A549 (cell line): ENCODE data around the gene IL1RAP. TPM values are rescaled to one million over a fixed set of nuclear protein-coding genes. Genes with fewer than 3 reads are reported as not detected.

Source experiments
- ATAC-seq, 2 experiments: fragments of 200-7000 bp in 1 of 2; fragments of >200 bp in 1 of 2; cut with Nextera tagmentation in 1 of 2; cut with Tn5 transposase in 1 of 2; 3 replicates each; pipeline versions ENCODE4 v1.8.0 to v1.9.1; 2018 to 2020; ENCODE audit warnings: mild to moderate bottlenecking in 1 of 2, moderate library complexity in 1 of 2
- CTCF ChIA-PET: fragments of 300-600 bp; sonication (Branson Sonifier 250); formaldehyde crosslinking; extraction: SDS; loops from one replicate; lab custom pipeline; 2021; ENCODE audit warnings: antibody characterized with exemption, inconsistent platforms; lab: Yijun Ruan, JAX
- POLR2A ChIA-PET: fragments of 350-600 bp; formaldehyde crosslinking; extraction: SDS; loops from one replicate; lab custom pipeline; 2021; ENCODE audit warnings: antibody characterized with exemption, inconsistent platforms; lab: Yijun Ruan, JAX
- DNase-seq, 2 experiments: peaks; one replicate each; pipeline versions ENCODE4 v3.0.0 to v3.0.0-alpha.2; 2011 to 2016; ENCODE audit warnings: low read depth in 1 of 2, low spot score in 1 of 2
- FAIRE-seq: peaks from 2 replicates; lab custom pipeline; 2011; peaks lifted over from hg19 to GRCh38; lab: Jason Lieb, UNC
- H3K27ac ChIP-seq, 2 experiments: fragments of >200 bp; sonication (Bioruptor Twin); formaldehyde crosslinking; 3 replicates each; pipeline ENCODE4 v1.5.1; 2016 to 2017
- H3K4me1 ChIP-seq: fragments of >200 bp; sonication (Bioruptor Twin); formaldehyde crosslinking; 3 replicates; pipeline ENCODE4 v1.6.1; 2016
- H3K4me2 ChIP-seq: fragments of >200 bp; sonication (Bioruptor Twin); formaldehyde crosslinking; 3 replicates; pipeline ENCODE4 v1.6.1; 2016
- H3K4me3 ChIP-seq: fragments of >200 bp; sonication (Bioruptor Twin); formaldehyde crosslinking; 3 replicates; pipeline ENCODE4 v1.5.1; 2016
- H3K9me3 ChIP-seq: fragments of >200 bp; sonication (Bioruptor Twin); formaldehyde crosslinking; 3 replicates; pipeline ENCODE4 v1.6.1; 2016
- CHD4 ChIP-seq: fragments of 200-600 bp; sonication (generic); IDR thresholded peaks from 2 replicates; pipeline ENCODE4 v1.6.1; 2016; ENCODE audit warnings: antibody characterized with exemption, mild to moderate bottlenecking, borderline replicate concordance
- EHF ChIP-seq: fragments of 250-450 bp; sonication (Bioruptor Pico); IDR thresholded peaks from 2 replicates; pipeline ENCODE4 v1.5.0; 2020; ENCODE audit warnings: mild to moderate bottlenecking
- HOXA7 ChIP-seq: fragments of 250-450 bp; sonication (Bioruptor Pico); IDR thresholded peaks from 2 replicates; pipeline ENCODE4 v1.5.0; 2020; ENCODE audit warnings: mild to moderate bottlenecking, moderate library complexity
- HOXB5 ChIP-seq: fragments of 250-450 bp; sonication (Bioruptor Pico); IDR thresholded peaks from 2 replicates; pipeline ENCODE4 v1.5.0; 2020; ENCODE audit warnings: mild to moderate bottlenecking, moderate library complexity
- MAZ ChIP-seq: fragments of 150-350 bp; IDR thresholded peaks from 2 replicates; pipeline ENCODE4 v1.6.1; 2014; ENCODE audit warnings: antibody characterized with exemption, low read depth, low read length, borderline replicate concordance
- POLR2A ChIP-seq: IDR thresholded peaks from 2 replicates; pipeline ENCODE4 v1.6.1; 2012; ENCODE audit warnings: mild to moderate bottlenecking, low read length
- POLR2AphosphoS2 ChIP-seq: conservative IDR thresholded peaks from 2 replicates; pipeline ENCODE4 v1.6.1; 2012; ENCODE audit warnings: low read length, improper control_type of control experiment, inconsistent platforms
- RAD21 ChIP-seq, 2 experiments: fragments of >200 bp in 1 of 2; sonication (Bioruptor Twin) in 1 of 2; formaldehyde crosslinking in 1 of 2; IDR thresholded peaks in 1 of 2; conservative IDR thresholded peaks in 1 of 2; 2 replicates in 1 of 2; 3 replicates in 1 of 2; pipeline ENCODE4 v1.6.1; 2012 to 2018; ENCODE audit warnings: inconsistent platforms in 1 of 2
- RFX5 ChIP-seq: fragments of 450-650 bp; IDR thresholded peaks from 2 replicates; pipeline ENCODE4 v1.7.1; 2014; ENCODE audit warnings: antibody characterized with exemption, mild to moderate bottlenecking, moderate library complexity
- RNF2 ChIP-seq: fragments of 200-600 bp; sonication (generic); IDR thresholded peaks from 2 replicates; pipeline ENCODE4 v1.6.1; 2016; ENCODE audit warnings: low read depth, mild to moderate bottlenecking, antibody characterized with exemption, moderate library complexity, borderline replicate concordance
- SMC3 ChIP-seq: fragments of >200 bp; sonication (Bioruptor Twin); formaldehyde crosslinking; IDR thresholded peaks from 3 replicates; pipeline ENCODE4 v1.6.1; 2018; ENCODE audit warnings: inconsistent platforms
- ZC3H11A ChIP-seq: fragments of 450-650 bp; IDR thresholded peaks from 2 replicates; pipeline ENCODE4 v1.6.1; 2014; ENCODE audit warnings: antibody characterized with exemption, mild to moderate bottlenecking
- ZNF302 ChIP-seq: fragments of 250-450 bp; sonication (Bioruptor Pico); IDR thresholded peaks from 2 replicates; pipeline ENCODE4 v1.9.0; 2021; ENCODE audit warnings: inconsistent platforms, mild to moderate bottlenecking, moderate library complexity
- ZSCAN20 ChIP-seq: fragments of 250-450 bp; sonication (Bioruptor Pico); IDR thresholded peaks from 2 replicates; pipeline ENCODE4 v1.8.0; 2022; ENCODE audit warnings: mild to moderate bottlenecking, moderate library complexity
- WGBS: methylation state at CpG from one replicate; pipeline ENCODE4 v1.1.6; 2017; ENCODE audit errors: missing lambda C conversion rate; 5-methylcytosine and 5-hydroxymethylcytosine counted together
- polyA plus RNA-seq, 4 experiments: library from polyadenylated mRNA; depleted of rRNA in 3 of 4; stranded (reverse); fragments of >200 nt; fragmentation: RNase III in 1 of 4; extraction: RNeasy Plus Mini Kit Qiagen cat#74134 plus additional on column Dnase treatment in 1 of 4; gene quantifications; 2 replicates in 3 of 4; 3 replicates in 1 of 4; pipeline ENCODE4 v1.2.3, GENCODE V29; 2011 to 2017
- TF ChIP-seq, protein P1 (sequence below): fragments of >200 bp; sonication (Bioruptor Twin); formaldehyde crosslinking; IDR thresholded peaks from 3 replicates; pipeline ENCODE4 v1.6.1; 2016
- TF ChIP-seq, protein P2 (sequence below): fragments of 200-600 bp; sonication (generic); IDR thresholded peaks from 2 replicates; pipeline ENCODE4 v1.6.1; 2016; ENCODE audit warnings: antibody characterized with exemption, mild to moderate bottlenecking, moderate library complexity
- TF ChIP-seq, protein P3 (sequence below): fragments of >200 bp; sonication (Bioruptor Twin); formaldehyde crosslinking; IDR thresholded peaks from 3 replicates; pipeline ENCODE4 v1.5.1; 2016

IL1RAP gene
- polyA plus RNA-seq, 2 of the 4 experiments (the other 2 are of a cell fraction) = 3.9 to 18.5 TPM

DNA sequence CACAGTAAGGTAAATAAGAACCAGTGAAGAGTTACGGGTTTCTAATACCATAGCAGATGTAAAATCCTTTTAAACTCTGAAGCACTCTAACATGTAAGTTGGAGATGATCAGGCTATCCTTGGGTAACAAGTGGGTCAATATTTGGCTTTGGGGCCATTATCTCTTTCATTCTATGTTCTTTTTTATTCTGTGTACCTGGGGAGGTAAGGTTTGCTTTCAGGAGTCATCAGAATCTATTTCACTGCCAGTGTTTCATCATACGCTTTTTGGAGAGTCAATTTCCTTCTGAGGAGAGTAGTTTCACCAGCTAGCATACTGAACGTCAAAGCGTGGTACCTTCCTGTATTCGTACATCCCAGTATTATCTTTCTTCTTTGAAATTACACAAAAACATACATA lies 182.1 kb downstream of the IL1RAP start:
- no peak for TF ChIP-seq RFX5
- no peak for TF ChIP-seq EHF (CRISPR knock-in tag)
- TF ChIP-seq HOXB5 (CRISPR knock-in tag) = no peak
- TF ChIP-seq POLR2AphosphoS2 = no peak
- TF ChIP-seq ZSCAN20 (CRISPR knock-in tag) = no peak
- TF ChIP-seq CHD4 = no peak
- no peak for TF ChIP-seq ZNF302 (CRISPR knock-in tag)
- TF ChIP-seq, protein P1, sequence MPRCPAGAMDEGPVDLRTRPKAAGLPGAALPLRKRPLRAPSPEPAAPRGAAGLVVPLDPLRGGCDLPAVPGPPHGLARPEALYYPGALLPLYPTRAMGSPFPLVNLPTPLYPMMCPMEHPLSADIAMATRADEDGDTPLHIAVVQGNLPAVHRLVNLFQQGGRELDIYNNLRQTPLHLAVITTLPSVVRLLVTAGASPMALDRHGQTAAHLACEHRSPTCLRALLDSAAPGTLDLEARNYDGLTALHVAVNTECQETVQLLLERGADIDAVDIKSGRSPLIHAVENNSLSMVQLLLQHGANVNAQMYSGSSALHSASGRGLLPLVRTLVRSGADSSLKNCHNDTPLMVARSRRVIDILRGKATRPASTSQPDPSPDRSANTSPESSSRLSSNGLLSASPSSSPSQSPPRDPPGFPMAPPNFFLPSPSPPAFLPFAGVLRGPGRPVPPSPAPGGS = no peak
- TF ChIP-seq MAZ = no peak
- TF ChIP-seq, protein P2, sequence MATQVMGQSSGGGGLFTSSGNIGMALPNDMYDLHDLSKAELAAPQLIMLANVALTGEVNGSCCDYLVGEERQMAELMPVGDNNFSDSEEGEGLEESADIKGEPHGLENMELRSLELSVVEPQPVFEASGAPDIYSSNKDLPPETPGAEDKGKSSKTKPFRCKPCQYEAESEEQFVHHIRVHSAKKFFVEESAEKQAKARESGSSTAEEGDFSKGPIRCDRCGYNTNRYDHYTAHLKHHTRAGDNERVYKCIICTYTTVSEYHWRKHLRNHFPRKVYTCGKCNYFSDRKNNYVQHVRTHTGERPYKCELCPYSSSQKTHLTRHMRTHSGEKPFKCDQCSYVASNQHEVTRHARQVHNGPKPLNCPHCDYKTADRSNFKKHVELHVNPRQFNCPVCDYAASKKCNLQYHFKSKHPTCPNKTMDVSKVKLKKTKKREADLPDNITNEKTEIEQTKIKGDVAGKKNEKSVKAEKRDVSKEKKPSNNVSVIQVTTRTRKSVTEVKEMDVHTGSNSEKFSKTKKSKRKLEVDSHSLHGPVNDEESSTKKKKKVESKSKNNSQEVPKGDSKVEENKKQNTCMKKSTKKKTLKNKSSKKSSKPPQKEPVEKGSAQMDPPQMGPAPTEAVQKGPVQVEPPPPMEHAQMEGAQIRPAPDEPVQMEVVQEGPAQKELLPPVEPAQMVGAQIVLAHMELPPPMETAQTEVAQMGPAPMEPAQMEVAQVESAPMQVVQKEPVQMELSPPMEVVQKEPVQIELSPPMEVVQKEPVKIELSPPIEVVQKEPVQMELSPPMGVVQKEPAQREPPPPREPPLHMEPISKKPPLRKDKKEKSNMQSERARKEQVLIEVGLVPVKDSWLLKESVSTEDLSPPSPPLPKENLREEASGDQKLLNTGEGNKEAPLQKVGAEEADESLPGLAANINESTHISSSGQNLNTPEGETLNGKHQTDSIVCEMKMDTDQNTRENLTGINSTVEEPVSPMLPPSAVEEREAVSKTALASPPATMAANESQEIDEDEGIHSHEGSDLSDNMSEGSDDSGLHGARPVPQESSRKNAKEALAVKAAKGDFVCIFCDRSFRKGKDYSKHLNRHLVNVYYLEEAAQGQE = no peak
- no peak for TF ChIP-seq ZC3H11A
- no peak for TF ChIP-seq HOXA7 (CRISPR knock-in tag)
- Histone ChIP-seq H3K4me3 (no peak overlapping the region), H3K4me2 (no peak overlapping the region), H3K9me3 (no peaks in the 10 kb centered on the region), H3K27ac (no peak overlapping the region), H3K4me1 (peaks cover 19% of the 10 kb centered on the region)
- CTCF ChIA-PET = interaction anchor here (1.2 to 2.0 kb wide), 3 partner anchors 183 to 356 kb away, joined by 3 to 6 read pairs (median 4); no protein-coding TSS in a partner anchor
- ATAC-seq = no peak
- DNase-seq = no peak
- FAIRE-seq = no peak
- POLR2A ChIA-PET = interaction anchor here (1.7 kb wide), 1 partner anchor 183 kb away, joined by 3 read pairs; no protein-coding TSS in a partner anchor
- 83% methylated on average over 5 of the region's 5 CpGs for WGBS

DNA sequence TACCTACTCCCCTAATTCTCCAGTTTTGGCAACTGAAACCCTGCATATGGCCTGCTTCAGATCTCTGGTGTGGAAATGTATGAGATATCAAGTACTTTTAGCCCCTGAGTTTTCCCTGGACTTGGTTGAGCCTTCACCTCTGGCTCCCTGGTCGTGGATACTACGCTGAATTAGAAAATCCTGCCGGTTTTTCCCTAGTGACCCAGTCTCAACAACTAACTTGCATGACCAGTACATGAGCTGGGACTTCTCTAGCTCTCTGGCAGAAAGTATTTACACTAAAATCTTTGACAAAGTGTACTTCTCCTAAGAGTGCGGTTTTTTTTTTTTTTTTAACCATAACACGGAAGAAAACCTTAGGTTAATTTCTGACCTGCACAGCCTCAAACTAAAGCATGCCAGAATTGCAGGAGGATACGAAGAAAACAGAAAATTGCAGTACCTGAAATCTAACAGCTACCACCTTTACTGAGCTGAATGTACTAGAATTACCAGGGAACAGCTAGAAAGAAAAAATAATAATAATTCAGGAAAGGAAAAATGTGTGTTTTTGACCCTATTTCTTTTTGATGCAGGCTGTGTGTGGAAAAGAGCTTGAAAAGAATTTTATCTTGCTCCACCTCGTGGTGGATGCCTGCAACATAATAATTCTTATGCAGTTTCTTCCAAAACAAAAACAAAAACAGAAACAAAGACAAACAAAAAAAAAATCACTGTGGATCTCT lies 183.1 kb downstream of the IL1RAP start:
- ChIA-PET POLR2A (interaction anchor here (0.6 to 0.7 kb wide), 2 partner anchors 184 to 193 kb away, joined by 3 read pairs; no protein-coding TSS in a partner anchor), CTCF (interaction anchor here (0.7 to 2.0 kb wide), 12 partner anchors 13 to 358 kb away, joined by 3 to 6 read pairs (median 3); no protein-coding TSS in a partner anchor)
- ATAC-seq = peak in 1 of 2 experiments; percentile 49; a peak in 1 of 6 replicates
- DNase-seq = peak; percentile 2 to 40
- WGBS = 39% methylated on average over 7 of the region's 7 CpGs
- Histone ChIP-seq H3K4me3 (no peak overlapping the region), H3K9me3 (no peaks in the 10 kb centered on the region), H3K4me2 (peak overlapping the region; percentile 41; the same call in 2 of the 3 replicates), H3K27ac (peak overlapping the region; percentile 12 to 19; a peak in 2 of 6 replicates), H3K4me1 (peaks cover 24% of the 10 kb centered on the region)
- FAIRE-seq = no peak
- TF ChIP-seq SMC3 = peak; percentile 80
- TF ChIP-seq, protein P3, sequence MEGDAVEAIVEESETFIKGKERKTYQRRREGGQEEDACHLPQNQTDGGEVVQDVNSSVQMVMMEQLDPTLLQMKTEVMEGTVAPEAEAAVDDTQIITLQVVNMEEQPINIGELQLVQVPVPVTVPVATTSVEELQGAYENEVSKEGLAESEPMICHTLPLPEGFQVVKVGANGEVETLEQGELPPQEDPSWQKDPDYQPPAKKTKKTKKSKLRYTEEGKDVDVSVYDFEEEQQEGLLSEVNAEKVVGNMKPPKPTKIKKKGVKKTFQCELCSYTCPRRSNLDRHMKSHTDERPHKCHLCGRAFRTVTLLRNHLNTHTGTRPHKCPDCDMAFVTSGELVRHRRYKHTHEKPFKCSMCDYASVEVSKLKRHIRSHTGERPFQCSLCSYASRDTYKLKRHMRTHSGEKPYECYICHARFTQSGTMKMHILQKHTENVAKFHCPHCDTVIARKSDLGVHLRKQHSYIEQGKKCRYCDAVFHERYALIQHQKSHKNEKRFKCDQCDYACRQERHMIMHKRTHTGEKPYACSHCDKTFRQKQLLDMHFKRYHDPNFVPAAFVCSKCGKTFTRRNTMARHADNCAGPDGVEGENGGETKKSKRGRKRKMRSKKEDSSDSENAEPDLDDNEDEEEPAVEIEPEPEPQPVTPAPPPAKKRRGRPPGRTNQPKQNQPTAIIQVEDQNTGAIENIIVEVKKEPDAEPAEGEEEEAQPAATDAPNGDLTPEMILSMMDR = peak; percentile 62
- no peak for TF ChIP-seq HOXA7 (CRISPR knock-in tag)
- no peak for TF ChIP-seq CHD4
- peak; percentile 52 to 65 for TF ChIP-seq RAD21 (conservative IDR thresholded peaks at IDR 0.05 in 1 of 2, IDR thresholded peaks at IDR 0.05 in 1 of 2)
- TF ChIP-seq MAZ = no peak
- no peak for TF ChIP-seq RNF2
- TF ChIP-seq POLR2A = no peak
